HUES64 (cell line): Measurements from ENCODE around the gene SALL2.

Experiments
- H3K27ac ChIP-seq: 2 replicates; pipeline ENCODE4 v1.7.0; 2013; ENCODE audit warnings: low read depth, low read length, inconsistent platforms
- H3K27me3 ChIP-seq: 2 replicates; pipeline ENCODE4 v1.6.1; 2013; ENCODE audit warnings: mild to moderate bottlenecking, low read length; ENCODE audit not compliant: insufficient read depth
- H3K36me3 ChIP-seq: 2 replicates; pipeline ENCODE4 v1.6.1; 2013; ENCODE audit warnings: mild to moderate bottlenecking, low read length; ENCODE audit not compliant: insufficient read depth
- H3K4me1 ChIP-seq: 2 replicates; pipeline ENCODE4 v1.6.1; 2013; ENCODE audit warnings: mild to moderate bottlenecking, low read length, moderate library complexity; ENCODE audit not compliant: insufficient read depth
- H3K4me3 ChIP-seq: 2 replicates; pipeline ENCODE4 v1.5.1; 2013; ENCODE audit warnings: mild to moderate bottlenecking, low read length, moderate library complexity
- H3K9ac ChIP-seq: 2 replicates; pipeline ENCODE4 v1.6.1; 2013; ENCODE audit warnings: mild to moderate bottlenecking, low read depth, low read length
- H3K9me3 ChIP-seq: 2 replicates; pipeline ENCODE4 v1.6.1; 2013; ENCODE audit warnings: low read depth, low read length; ENCODE audit not compliant: insufficient read depth
- WGBS: fragments of 150-250, 120-280 bp; methylation state at CpG from one replicate; pipeline ENCODE4 v1.1.7; 2013; ENCODE audit warnings: missing lambda C conversion rate; 5-methylcytosine and 5-hydroxymethylcytosine counted together

The SALL2 gene

DNA sequence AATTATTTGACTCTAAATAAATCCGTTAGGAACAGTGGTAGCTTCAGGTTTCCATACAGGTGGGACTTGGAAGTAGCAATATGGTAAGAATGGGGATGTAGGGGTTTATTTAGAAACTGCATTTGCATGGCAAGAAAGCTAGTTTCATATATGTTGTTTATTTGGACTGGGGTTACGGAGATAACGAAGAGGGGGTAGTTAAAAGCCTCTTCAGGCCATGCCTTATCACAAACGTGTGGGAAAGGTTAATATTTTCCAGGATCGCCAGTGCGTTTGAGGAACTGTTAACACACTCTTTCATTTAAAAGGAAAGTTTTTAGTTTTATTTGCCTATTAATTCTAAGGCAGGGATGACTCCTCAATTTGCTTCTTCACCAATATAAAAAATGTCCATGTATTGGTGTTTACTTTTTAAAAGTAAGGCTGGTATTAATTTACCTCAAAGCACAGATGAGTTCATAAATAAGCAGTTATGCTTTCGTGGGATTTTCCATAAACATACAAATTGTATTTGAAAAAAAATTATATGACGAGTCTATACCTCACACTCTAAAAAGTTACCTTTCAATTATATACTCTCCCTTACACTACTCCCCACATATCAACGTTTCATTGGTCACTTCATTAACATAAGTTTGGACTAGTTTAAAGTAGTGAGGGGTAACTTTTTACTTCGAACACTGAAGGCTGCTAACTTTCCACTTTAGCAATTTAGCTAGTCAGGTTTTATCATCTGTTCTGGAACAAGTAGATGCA, 50.2 kb downstream of the SALL2 start:
- peak overlapping the region; percentile 67 for H3K9ac ChIP-seq
- H3K27me3 ChIP-seq = no peaks in the 10 kb centered on the region
- peaks cover 37% of the 10 kb centered on the region for H3K36me3 ChIP-seq
- peak overlapping the region; percentile 75 for H3K4me3 ChIP-seq
- peak overlapping the region; percentile 73; the same call in 1 of the 2 replicates for H3K27ac ChIP-seq
- H3K9me3 ChIP-seq = no peaks in the 10 kb centered on the region
- WGBS = 78% methylated on average over 7 of the region's 10 CpGs
- peaks cover 3% of the 10 kb centered on the region; the same call in 1 of the 2 replicates for H3K4me1 ChIP-seq
